ENCODE measurements around the gene CNBD2.
A peak's percentile ranks its signal among the peaks of the same experiment; 100 is the strongest.
"Not testable (repeated sequence)": the region's sequence is repeated elsewhere in the genome, so short reads cannot be mapped to it uniquely, and the experiment has no call there.

Gene CNBD2

DNA sequence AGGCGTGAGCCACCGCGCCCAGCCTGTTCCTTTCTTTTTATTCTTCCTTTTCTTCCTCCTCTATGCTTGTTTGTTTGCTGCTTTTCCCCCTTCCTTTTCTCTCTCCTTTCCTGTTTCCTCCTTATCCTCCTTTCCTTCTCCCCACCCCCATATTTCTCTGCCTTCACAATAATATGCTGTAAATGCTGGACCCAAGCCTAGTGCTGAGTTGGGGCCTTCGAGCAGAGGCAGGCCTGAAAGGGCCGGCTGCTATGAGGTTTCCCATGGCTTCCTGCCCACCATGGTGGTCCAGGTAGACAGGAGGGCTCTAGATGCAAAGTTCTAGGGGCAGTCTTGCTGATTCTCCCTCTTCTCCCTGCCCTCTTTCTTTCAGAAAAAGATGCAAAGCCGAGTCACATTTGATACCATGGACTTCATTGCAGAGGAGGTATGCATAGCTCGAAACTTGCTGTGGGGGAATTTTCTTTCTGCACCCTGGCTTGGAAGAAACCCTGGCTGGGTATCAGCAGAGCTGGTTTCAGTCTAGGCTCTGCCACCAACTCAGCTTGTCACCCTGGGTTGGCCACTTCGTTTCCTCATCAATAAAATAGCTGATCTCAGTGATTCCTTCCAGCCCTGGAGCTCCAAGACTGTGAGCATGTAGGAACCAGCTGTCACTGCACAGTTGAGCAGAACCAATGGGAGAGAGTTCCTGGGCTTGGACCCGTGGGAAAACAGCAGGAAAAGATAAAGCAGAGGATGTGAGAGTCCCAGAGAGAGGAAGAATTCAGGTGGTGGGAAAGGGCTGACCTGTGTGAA is 7.4 kb downstream of the CNBD2 start:
- no peak for DNase-seq (ENCODE audit: low read depth)

- DNase-seq (ENCODE audit: low read depth) = no peak
These were observed 9.7 kb downstream of the CNBD2 start for GRCh38 chr20:35978041-35978513.

GRCh38 chr20:35979544-35979943 is 11.2 kb downstream of the CNBD2 start:
- no peak for DNase-seq (ENCODE audit: low read depth)

GRCh38 chr20:35981969-35982368 is 13.6 kb downstream of the CNBD2 start:
- DNase-seq (ENCODE audit: low read depth) = no peak

- DNase-seq (ENCODE audit: low read depth) = no peak
These were observed 16.0 kb downstream of the CNBD2 start for GRCh38 chr20:35984382-35984781.

GRCh38 chr20:35985806-35986205 is 17.4 kb downstream of the CNBD2 start:
- no peak for DNase-seq (ENCODE audit: low read depth)

GRCh38 chr20:35988910-35989463 is 20.6 kb downstream of the CNBD2 start:
- no peak for DNase-seq (ENCODE audit: low read depth)

GRCh38 chr20:35991142-35991771 is 22.9 kb downstream of the CNBD2 start:
- no peak for DNase-seq (ENCODE audit: low read depth)

DNA sequence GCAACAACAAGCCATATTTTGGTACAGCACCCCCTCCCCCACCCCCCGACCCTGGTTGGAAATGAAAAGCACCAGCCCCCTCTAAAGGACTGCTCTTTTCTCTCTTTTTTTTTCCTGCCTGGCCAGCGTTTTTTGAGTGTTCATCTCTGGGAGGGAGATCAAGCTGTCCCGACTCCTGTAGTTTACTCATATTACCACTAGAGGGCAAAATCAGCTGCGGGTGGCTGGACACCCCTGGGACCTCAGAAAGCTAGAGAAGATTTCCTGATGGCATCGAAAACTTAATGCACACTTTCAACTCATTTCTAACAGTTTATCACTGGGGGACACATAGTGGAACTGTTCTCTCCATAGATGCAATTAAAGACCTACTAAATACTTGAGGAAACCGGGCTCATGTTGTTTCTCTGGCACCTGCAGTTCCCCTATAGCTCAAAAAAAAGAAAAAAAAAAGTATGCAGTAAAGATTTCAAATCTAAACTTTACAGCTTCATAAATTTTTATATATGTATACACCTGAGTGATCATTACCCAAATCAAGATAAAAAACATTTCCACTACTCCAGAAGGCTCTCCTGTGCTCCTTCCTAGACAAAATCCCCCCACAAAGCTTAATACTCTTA is 24.4 kb downstream of the CNBD2 start:
- DNase-seq (ENCODE audit: low read depth) = peak; percentile 22

- DNase-seq (ENCODE audit: low read depth) = peak; percentile 71
These were observed 26.6 kb downstream of the CNBD2 start for GRCh38 chr20:35994994-35995453.

DNA sequence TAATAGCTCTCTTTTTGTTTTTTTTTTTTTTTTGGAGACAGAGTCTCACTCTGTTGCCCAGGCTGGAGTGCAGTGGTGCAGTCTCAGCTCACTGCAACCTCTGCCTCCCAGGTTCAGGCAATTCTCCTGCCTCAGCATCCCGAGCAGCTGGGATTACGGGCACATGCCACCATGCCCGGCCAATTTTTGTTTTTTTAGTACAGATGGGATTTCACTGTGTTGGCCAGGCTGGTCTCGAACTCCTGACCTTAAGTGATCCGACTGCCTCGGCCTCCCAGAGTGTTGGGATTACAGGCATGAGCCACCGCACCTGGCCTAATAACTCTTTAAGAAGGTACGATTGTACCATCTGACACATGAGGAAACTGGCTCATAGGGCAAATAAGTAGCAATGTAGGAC is 28.1 kb downstream of the CNBD2 start:
- not testable (repeated sequence) for DNase-seq (ENCODE audit: low read depth)

GRCh38 chr20:36001331-36001730 is 32.9 kb downstream of the CNBD2 start:
- not testable (repeated sequence) for DNase-seq (ENCODE audit: low read depth)

- DNase-seq (ENCODE audit: low read depth) = no peak
These were observed 34.5 kb downstream of the CNBD2 start for GRCh38 chr20:36002855-36003254.

GRCh38 chr20:36004045-36004444 is 35.7 kb downstream of the CNBD2 start:
- DNase-seq (ENCODE audit: low read depth) = no peak

DNA sequence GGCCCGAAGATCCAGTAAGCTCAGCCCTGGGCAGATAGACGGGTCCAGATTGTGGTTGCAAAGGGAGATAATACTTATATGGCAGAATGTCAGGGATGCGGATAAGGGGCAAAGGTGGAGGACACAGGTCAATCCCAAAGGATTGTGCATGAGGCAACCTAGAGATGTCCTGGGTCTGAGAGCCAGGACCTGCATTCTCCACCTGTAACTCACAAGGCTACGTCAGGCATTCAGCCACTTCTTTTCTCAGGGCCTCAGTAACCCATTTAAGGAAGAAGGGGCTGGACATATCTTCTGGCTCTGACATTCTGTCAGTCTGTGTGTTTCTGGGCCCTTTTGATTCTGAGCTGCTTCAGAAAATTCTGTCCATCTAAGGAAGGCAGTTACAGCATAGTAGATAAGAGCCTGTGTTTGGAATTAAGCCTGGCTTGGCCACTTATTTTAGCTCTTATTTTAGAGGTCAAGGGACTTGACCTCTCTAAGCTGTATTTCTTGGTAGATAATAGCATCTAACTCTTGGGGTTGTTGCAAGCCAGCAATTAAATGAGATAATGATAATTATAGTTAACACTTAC is 40.2 kb downstream of the CNBD2 start:
- no peak for DNase-seq (ENCODE audit: low read depth)

DNA sequence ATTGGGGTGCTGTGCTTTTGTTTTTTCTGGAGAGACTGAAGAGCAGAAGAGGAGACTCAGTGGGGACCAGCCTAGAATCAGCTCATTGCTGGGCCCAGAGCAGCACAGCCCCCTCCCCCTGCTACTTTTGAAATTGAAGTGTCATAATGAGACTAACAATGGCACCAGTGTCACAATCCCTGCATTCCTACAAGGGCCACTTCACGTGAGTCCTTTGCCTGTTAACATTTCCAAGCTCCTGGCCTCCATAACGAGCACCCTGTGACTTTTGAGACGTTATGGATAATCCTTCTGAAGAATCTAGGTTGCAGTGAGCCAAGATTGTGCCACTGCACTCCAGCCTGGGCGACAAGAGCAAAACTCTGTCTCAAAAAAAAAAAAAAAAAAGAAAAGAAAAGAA is 41.7 kb downstream of the CNBD2 start:
- DNase-seq (ENCODE audit: low read depth) = no peak

- DNase-seq (ENCODE audit: low read depth) = no peak
These were observed 42.4 kb downstream of the CNBD2 start for GRCh38 chr20:36010825-36011224.

GRCh38 chr20:36015806-36016403 is 47.5 kb downstream of the CNBD2 start:
- DNase-seq (ENCODE audit: low read depth) = no peak

GRCh38 chr20:36017048-36017951 is 48.9 kb downstream of the CNBD2 start:
- no peak for DNase-seq (ENCODE audit: low read depth)

DNA sequence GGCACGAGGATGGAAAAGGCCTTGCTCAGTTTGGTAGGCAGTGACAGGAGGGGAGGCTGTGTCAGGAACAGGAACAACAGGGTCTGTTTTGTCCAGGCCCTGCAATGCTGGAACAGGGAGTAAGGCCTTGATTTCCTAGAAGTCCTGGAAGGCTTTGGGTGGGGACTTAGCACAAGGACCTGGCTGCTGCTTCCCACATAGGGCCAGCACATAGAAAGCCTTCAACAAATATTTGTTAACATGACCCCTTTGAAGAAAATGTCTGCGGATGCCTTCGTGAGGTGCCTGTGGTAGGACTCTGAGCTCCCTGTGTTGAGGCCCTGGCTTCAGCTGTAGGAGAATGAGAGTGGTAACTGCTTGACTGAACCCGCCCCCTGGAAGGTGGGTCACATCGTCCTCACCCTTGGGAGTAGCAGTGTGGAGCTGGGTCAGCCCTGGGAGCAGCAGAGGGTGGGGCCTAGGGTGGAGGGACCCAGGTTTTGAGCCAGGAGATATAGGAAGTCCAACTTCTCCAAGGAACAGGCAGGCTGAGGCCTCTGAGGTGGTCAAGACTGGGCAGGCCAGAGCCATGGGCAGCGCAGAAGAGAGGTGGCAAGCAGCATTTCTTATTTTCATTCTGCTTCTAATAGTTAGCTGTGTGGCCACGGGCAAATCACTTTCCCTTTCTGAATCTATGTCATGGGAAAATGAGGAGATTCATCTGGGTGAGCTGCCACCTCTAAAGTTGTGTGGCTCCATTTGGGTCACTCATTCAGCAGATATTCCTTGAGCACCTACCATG is 50.0 kb downstream of the CNBD2 start:
- no peak for DNase-seq (ENCODE audit: low read depth)

Data from activated gamma-delta T cell treated with anti-CD3 and anti-CD28 coated beads, Interleukin-2, amount 50 U/mL, for 16 hours (primary cell).